HCT116 (cell line): ENCODE results near the gene DPY19L3. TPM values are rescaled to one million over a fixed set of nuclear protein-coding genes. Genes with fewer than 3 reads are reported as not detected.

Source experiments
- ATAC-seq: fragments of 200-7000 bp; cut with Tn5 transposase; 2 replicates; pipeline ENCODE4 v1.9.1; 2020; ENCODE audit warnings: mild to moderate bottlenecking, moderate library complexity
- BruUV-seq: library from RNA; stranded (reverse); fragments of 400-500 nt; replicated peaks from 2 replicates; lab custom pipeline; 2021; lab: Mats Ljungman, UMichigan
- CTCF ChIA-PET: fragments of 300-600 bp; sonication (Branson Sonifier 250); formaldehyde crosslinking; loops from one replicate; lab custom pipeline; 2021; ENCODE audit warnings: antibody characterized with exemption; lab: Charles Lee
- POLR2A ChIA-PET: fragments of 300-600, 350-600 bp; sonication (Branson Sonifier 250); formaldehyde crosslinking; loops from one replicate; lab custom pipeline; 2021; ENCODE audit warnings: antibody characterized with exemption; lab: Charles Lee
- RAD21 ChIA-PET, 2 experiments: fragments of 300-600 bp; sonication (Branson Sonifier 250); formaldehyde crosslinking; loops; one replicate each; lab custom pipeline; 2023; ENCODE audit warnings: low total read pairs in 2 of 2; ENCODE audit not compliant: uncharacterized antibody in 2 of 2, unreplicated experiment in 2 of 2, low non-redundant PET in 1 of 2; lab: Charles Lee
- DNase-seq: peaks from one replicate; pipeline ENCODE4 v3.0.0-alpha.2; 2010; ENCODE audit warnings: low read depth, low spot score
- H2AFZ ChIP-seq: fragments of 200-600 bp; shearing (Covaris generic), sonication (generic); 2 replicates; pipeline ENCODE4 v1.6.1; 2017; ENCODE audit warnings: low read depth, mixed run types, mixed read lengths, antibody characterized with exemption, low read length; ENCODE audit not compliant: poor library complexity, severe bottlenecking
- H3K27ac ChIP-seq: 2 replicates; pipeline ENCODE4 v1.5.1; 2012; ENCODE audit warnings: low read depth, low read length
- H3K27me3 ChIP-seq: fragments of 200-600 bp; sonication (generic); 2 replicates; pipeline ENCODE4 v1.6.1; 2016; ENCODE audit warnings: mixed run types, low read length, mixed read lengths; ENCODE audit not compliant: insufficient read depth
- H3K36me3 ChIP-seq, 2 experiments: fragments of 200-500 bp in 1 of 2; fragments of 200-600 bp in 1 of 2; sonication (Bioruptor generic) in 1 of 2; sonication (generic) in 1 of 2; 2 replicates each; pipeline versions ENCODE4 v1.5.1 to v1.6.1; 2014 to 2016; ENCODE audit warnings: low read length in 2 of 2, inconsistent platforms in 1 of 2, mixed read lengths in 1 of 2, mixed run types in 1 of 2; ENCODE audit not compliant: insufficient read depth in 2 of 2, control insufficient read depth in 1 of 2
- H3K4me1 ChIP-seq, 2 experiments: fragments of 200-600 bp in 1 of 2; sonication (generic) in 1 of 2; 2 replicates each; pipeline versions ENCODE4 v1.5.1 to v1.6.1; 2012 to 2017; ENCODE audit warnings: low read length in 2 of 2, inconsistent platforms in 1 of 2, mild to moderate bottlenecking in 1 of 2, mixed read lengths in 1 of 2, mixed run types in 1 of 2, moderate library complexity in 1 of 2; ENCODE audit not compliant: insufficient read depth in 2 of 2, control insufficient read depth in 1 of 2
- H3K4me2 ChIP-seq: fragments of 200-600 bp; sonication (generic); 2 replicates; pipeline ENCODE4 v1.6.1; 2017; ENCODE audit warnings: mixed run types, low read length, mixed read lengths
- H3K4me3 ChIP-seq, 2 experiments: fragments of 200-600 bp in 1 of 2; sonication (generic) in 1 of 2; replicated peaks in 1 of 2; 2 replicates each; pipeline ENCODE4 v1.5.1; 2011 to 2016; ENCODE audit warnings: low read length in 2 of 2, control low read depth in 1 of 2, low read depth in 1 of 2, mild to moderate bottlenecking in 1 of 2, mixed read lengths in 1 of 2, mixed run types in 1 of 2
- H3K79me2 ChIP-seq: fragments of 200-600 bp; sonication (generic); 2 replicates; pipeline ENCODE4 v1.6.1; 2017; ENCODE audit warnings: mild to moderate bottlenecking, mixed run types, low read length, moderate library complexity, mixed read lengths; ENCODE audit not compliant: insufficient read depth
- H3K9ac ChIP-seq: fragments of 200-600 bp; sonication (generic); 2 replicates; pipeline ENCODE4 v1.6.1; 2016; ENCODE audit warnings: low read length, mixed read lengths
- H3K9me2 ChIP-seq: fragments of 200-600 bp; sonication (generic), shearing (Covaris generic); 2 replicates; pipeline ENCODE4 v1.6.1; 2017; ENCODE audit warnings: mixed run types, mild to moderate bottlenecking, moderate library complexity; ENCODE audit not compliant: insufficient read depth
- H3K9me3 ChIP-seq, 2 experiments: fragments of 200-500 bp in 1 of 2; fragments of 200-600 bp in 1 of 2; sonication (Bioruptor generic) in 1 of 2; sonication (generic) in 1 of 2; 2 replicates each; pipeline ENCODE4 v1.6.1; 2014 to 2017; ENCODE audit warnings: low read length in 2 of 2, mixed read lengths in 2 of 2, inconsistent platforms in 1 of 2, low read depth in 1 of 2, mild to moderate bottlenecking in 1 of 2, mixed run types in 1 of 2, moderate library complexity in 1 of 2; ENCODE audit not compliant: control insufficient read depth in 1 of 2, insufficient read depth in 1 of 2
- H4K20me1 ChIP-seq: fragments of 200-600 bp; sonication (generic), shearing (Covaris generic); 2 replicates; pipeline ENCODE4 v1.6.1; 2017; ENCODE audit warnings: mixed run types, mild to moderate bottlenecking, moderate library complexity; ENCODE audit not compliant: insufficient read depth
- CBX3 ChIP-seq: IDR thresholded peaks from 2 replicates; pipeline ENCODE4 v1.6.1; 2012; ENCODE audit warnings: low read depth
- CEBPB ChIP-seq: IDR thresholded peaks from 2 replicates; pipeline ENCODE4 v1.6.1; 2012; ENCODE audit warnings: low read depth
- EGR1 ChIP-seq: IDR thresholded peaks from 2 replicates; pipeline ENCODE4 v1.6.1; 2012; ENCODE audit warnings: low read depth
- EZH2 ChIP-seq: fragments of 200-600 bp; sonication (generic); IDR thresholded peaks from 2 replicates; pipeline ENCODE4 v1.6.1; 2017; ENCODE audit warnings: antibody characterized with exemption, mixed run types
- FOSL1 ChIP-seq: IDR thresholded peaks from 2 replicates; pipeline ENCODE4 v1.6.1; 2012; ENCODE audit warnings: low read depth
- JUND ChIP-seq: IDR thresholded peaks from 2 replicates; pipeline ENCODE4 v1.6.1; 2012
- POLR2A ChIP-seq: IDR thresholded peaks from 2 replicates; pipeline ENCODE4 v1.7.0; 2011; ENCODE audit warnings: borderline replicate concordance; ENCODE audit not compliant: insufficient read depth, insufficient read length; ENCODE audit errors: extremely low read depth
- POLR2AphosphoS5 ChIP-seq: IDR thresholded peaks from 2 replicates; pipeline ENCODE4 v1.6.1; 2011; ENCODE audit warnings: mild to moderate bottlenecking, low read depth, low read length, moderate library complexity
- RAD21 ChIP-seq: IDR thresholded peaks from 2 replicates; pipeline ENCODE4 v1.6.1; 2012; ENCODE audit warnings: low read depth, mild to moderate bottlenecking
- SIN3A ChIP-seq: IDR thresholded peaks from 2 replicates; pipeline ENCODE4 v1.6.1; 2012; ENCODE audit warnings: low read depth
- SRF ChIP-seq: IDR thresholded peaks from 2 replicates; pipeline ENCODE4 v1.6.1; 2012; ENCODE audit warnings: low read depth
- YY1 ChIP-seq: IDR thresholded peaks from 2 replicates; pipeline ENCODE4 v1.6.1; 2011; ENCODE audit warnings: low read length, low read depth, moderate library complexity, mild to moderate bottlenecking; ENCODE audit not compliant: insufficient replicate concordance; ENCODE audit errors: extremely low read depth
- ZBTB33 ChIP-seq: IDR thresholded peaks from 2 replicates; pipeline ENCODE4 v1.6.1; 2011; ENCODE audit warnings: mild to moderate bottlenecking, low read length, moderate library complexity; ENCODE audit not compliant: insufficient replicate concordance; ENCODE audit errors: extremely low read depth
- ZFX ChIP-seq: fragments of 450-650 bp; IDR thresholded peaks from 2 replicates; pipeline ENCODE4 v1.6.1; 2017
- ZNF274 ChIP-seq: fragments of 200-500 bp; sonication (Bioruptor generic); IDR thresholded peaks from 2 replicates; pipeline ENCODE4 v1.6.1; 2014; ENCODE audit warnings: mild to moderate bottlenecking, low read depth, low read length, inconsistent platforms
- intact Hi-C: fragments of 100-400 bp; cut with micrococcal nuclease; formaldehyde crosslinking; loops from 2 replicates; pipeline ENCODE4 v1.10.0; 2022
- total RNA-seq: library from RNA; stranded (reverse); gene quantifications from one replicate; pipeline ENCODE4 v1.2.1, GENCODE V29; 2021; ENCODE audit not compliant: unreplicated experiment

The DPY19L3 gene
- total RNA-seq, 1 experiment from 2014 or later = 14.5 TPM

- ATAC-seq (no peak), DNase-seq (no peak)
- Histone ChIP-seq H3K4me1 (no peaks in the 10 kb centered on the region), H3K9ac (no peak overlapping the region), H3K27me3 (no peaks in the 10 kb centered on the region), H3K4me3 (no peak overlapping the region), H3K9me2 (no peaks in the 10 kb centered on the region), H3K36me3 (no peaks in the 10 kb centered on the region), H2AFZ (no peak overlapping the region), H4K20me1 (no peaks in the 10 kb centered on the region), H3K4me2 (no peak overlapping the region), H3K79me2 (no peaks in the 10 kb centered on the region), H3K27ac (no peak overlapping the region), H3K9me3 (no peaks in the 10 kb centered on the region)
- RAD21 ChIA-PET = no interaction called here
- BruUV-seq = no TSS peak
- CTCF ChIA-PET = no interaction called here
- POLR2A ChIA-PET = no interaction called here
- no peak for TF ChIP-seq JUND
- no peak for TF ChIP-seq SIN3A
- TF ChIP-seq POLR2AphosphoS5 = no peak
- no peak for TF ChIP-seq ZBTB33
- TF ChIP-seq SRF = no peak
- TF ChIP-seq RAD21 = no peak
- TF ChIP-seq CEBPB = no peak
- no peak for TF ChIP-seq EGR1
- TF ChIP-seq CBX3 = no peak
- no peak for TF ChIP-seq ZFX
- no peak for TF ChIP-seq ZNF274
- no peak for TF ChIP-seq POLR2A
- no peak for TF ChIP-seq EZH2
- no peak for TF ChIP-seq YY1
- TF ChIP-seq FOSL1 = no peak
- intact Hi-C loops = no loop called here
These were observed 54.9 kb downstream of the DPY19L3 start for GRCh38 chr19:32460476-32460875.
